Measurements from ENCODE around the gene ERGIC1. TPM values are rescaled to one million over a fixed set of nuclear protein-coding genes. Genes with fewer than 3 reads are reported as not detected.
A peak's percentile ranks its signal among the peaks of the same experiment; 100 is the strongest.

The ERGIC1 gene
- total RNA-seq, 4 donors from 2014 or later = 116 to 172 (median 144) TPM

GRCh38 chr5:172983542-172984243 is 149.6 kb downstream of the ERGIC1 start, which contains the start of gene ATP6V0E1:
ATP6V0E1 (plus strand) TSS chr5:172983771; CDS start chr5:172983861, 90 bp downstream.
- WGBS, 2 donors (ENCODE audit: low coverage in 1 of 2) = 0% methylated on average over 5 of the region's 49 CpGs; no CpG with 5 or more reads in 1 of the 2 donors

GRCh38 chr5:172984244-172984953 is 150.3 kb downstream of the ERGIC1 start:
- Histone ChIP-seq H3K27me3 (no peaks in the 10 kb centered on the region), H3K9me3 (no peaks in the 10 kb centered on the region), H3K4me1 (peaks cover 0 to 59% (median 7%) of the 10 kb centered on the region in 3 donors), H3K36me3 (peaks cover 0 to 33% of the 10 kb centered on the region in 2 donors), H3K27ac (peak overlapping the region; percentile 86 to 96 (median 94)), H3K4me3 (peak overlapping the region; percentile 68 to 89)
- 1% methylated on average over 8 to 11 of the region's 15 CpGs for WGBS, 2 donors (ENCODE audit: low coverage in 1 of 2)
- peak; percentile 76 for ATAC-seq
- TF ChIP-seq EP300 (IDR thresholded peaks at IDR 0.05) = no peak
- TF ChIP-seq POLR2A (IDR thresholded peaks at IDR 0.05) = no peak
- peak; percentile 68 for TF ChIP-seq POLR2AphosphoS5 (IDR thresholded peaks at IDR 0.05)
- TF ChIP-seq CTCF (IDR thresholded peaks at IDR 0.05) = peak in 3 of 4 experiments; percentile 43 to 52 (median 52)

More at GRCh38 chr5:172983542-172984243, 149.6 kb downstream of the ERGIC1 start, which contains the start of gene ATP6V0E1:
- H3K27ac ChIP-seq = peak within 1 kb of the TSS; percentile 86 to 96 (median 94)
- peak; percentile 96 for ATAC-seq
- H3K4me3 ChIP-seq = peak within 1 kb of the TSS; percentile 68 to 89
- H3K9me3 ChIP-seq = no peaks in the 10 kb centered on the region
- peaks cover 0 to 26% of the 10 kb centered on the region in 2 donors for H3K36me3 ChIP-seq
- no peaks in the 10 kb centered on the region for H3K27me3 ChIP-seq
- H3K4me1 ChIP-seq = peaks cover 0 to 52% (median 7%) of the 10 kb centered on the region in 3 donors
- TF ChIP-seq EP300 (IDR thresholded peaks at IDR 0.05) (no peak), POLR2A (IDR thresholded peaks at IDR 0.05) (peak; percentile 82 to 85), POLR2AphosphoS5 (IDR thresholded peaks at IDR 0.05) (peak; percentile 92), CTCF (IDR thresholded peaks at IDR 0.05) (peak in 1 of 4 experiments; percentile 12)

- Histone ChIP-seq H3K4me1 (peaks cover 0 to 68% (median 7%) of the 10 kb centered on the region in 3 donors), H3K27ac (peak overlapping the region in 1 of 4 donors; percentile 20), H3K27me3 (no peaks in the 10 kb centered on the region), H3K9me3 (no peaks in the 10 kb centered on the region), H3K4me3 (peak overlapping the region in 1 of 2 donors; percentile 89), H3K36me3 (peaks cover 0 to 33% of the 10 kb centered on the region in 2 donors)
- TF ChIP-seq CTCF (IDR thresholded peaks at IDR 0.05) = no peak
- TF ChIP-seq POLR2AphosphoS5 (IDR thresholded peaks at IDR 0.05) = no peak
- TF ChIP-seq EP300 (IDR thresholded peaks at IDR 0.05) = no peak
- TF ChIP-seq POLR2A (IDR thresholded peaks at IDR 0.05) = no peak
- ATAC-seq = no peak
Measured at GRCh38 chr5:172985596-172985995, 151.5 kb downstream of the ERGIC1 start.

DNA sequence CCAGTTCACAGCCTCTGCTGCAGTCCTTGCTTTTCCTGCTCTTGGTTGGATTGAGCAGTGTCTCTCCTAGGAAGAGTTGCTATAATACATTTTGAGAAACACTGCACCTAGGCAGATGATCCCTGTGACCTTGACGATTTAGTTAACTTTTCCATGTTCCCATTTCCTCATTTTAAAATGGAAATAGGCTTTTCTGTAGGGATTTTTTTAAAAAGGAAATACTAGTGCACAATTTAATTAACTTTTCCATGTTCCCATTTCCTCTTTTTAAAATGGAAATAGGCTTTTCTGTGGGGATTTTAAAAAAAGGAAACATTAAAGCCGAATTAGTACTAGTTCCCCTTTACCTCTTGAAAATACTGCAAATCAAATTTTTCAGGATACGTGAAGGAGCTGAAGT is 154.2 kb downstream of the ERGIC1 start:
- TF ChIP-seq EP300 (IDR thresholded peaks at IDR 0.05) = no peak
- no peak for TF ChIP-seq CTCF (IDR thresholded peaks at IDR 0.05)
- no peak for TF ChIP-seq POLR2A (IDR thresholded peaks at IDR 0.05)
- TF ChIP-seq POLR2AphosphoS5 (IDR thresholded peaks at IDR 0.05) = no peak
- Histone ChIP-seq H3K27ac (no peak overlapping the region), H3K36me3 (peaks cover 0 to 53% of the 10 kb centered on the region in 2 donors), H3K27me3 (no peaks in the 10 kb centered on the region), H3K9me3 (no peaks in the 10 kb centered on the region), H3K4me1 (peaks cover 0 to 61% (median 7%) of the 10 kb centered on the region in 3 donors), H3K4me3 (no peak overlapping the region)
- ATAC-seq = no peak
- WGBS, 2 donors (ENCODE audit: low coverage in 1 of 2) = 51 to 54% methylated on average over 3 of the region's 3 CpGs

Data from gastroesophageal sphincter (tissue), 4 donors.